Panc1 (cell line): Measurements from ENCODE around the gene TRAM2. TPM values are rescaled to one million over a fixed set of nuclear protein-coding genes. Genes with fewer than 3 reads are reported as not detected.

Experiments
- ATAC-seq: fragments of 200-7000 bp; cut with Tn5 transposase; 2 replicates; pipeline ENCODE4 v1.9.1; 2020; ENCODE audit warnings: mild to moderate bottlenecking, moderate library complexity
- BruUV-seq: library from RNA; stranded (reverse); fragments of 400-500 nt; replicated peaks from 2 replicates; lab custom pipeline; 2021; lab: Mats Ljungman, UMichigan
- CTCF ChIA-PET: fragments of 300-600 bp; sonication (Branson Sonifier 250); formaldehyde crosslinking; loops from one replicate; lab custom pipeline; 2022; ENCODE audit warnings: antibody characterized with exemption; lab: Charles Lee
- POLR2A ChIA-PET: fragments of 300-600 bp; sonication (Branson Sonifier 250); formaldehyde crosslinking; loops from one replicate; lab custom pipeline; 2022; ENCODE audit warnings: antibody characterized with exemption; lab: Charles Lee
- DNase-seq: peaks from one replicate; pipeline ENCODE4 v3.0.0-alpha.2; 2010; ENCODE audit warnings: low read depth, low spot score
- H3K27ac ChIP-seq: 2 replicates; pipeline ENCODE4 v1.5.1; 2011; ENCODE audit warnings: mild to moderate bottlenecking, low read length, inconsistent platforms
- H3K27me3 ChIP-seq: fragments of 200-500 bp; sonication (Bioruptor generic); 2 replicates; pipeline ENCODE4 v1.6.0; 2014; ENCODE audit warnings: low read length, inconsistent platforms; ENCODE audit not compliant: control insufficient read depth, insufficient read depth
- H3K36me3 ChIP-seq: fragments of 200-500 bp; sonication (Bioruptor generic); 2 replicates; pipeline ENCODE4 v1.5.1; 2014; ENCODE audit warnings: inconsistent platforms, mild to moderate bottlenecking, low read length, moderate library complexity; ENCODE audit not compliant: control insufficient read depth, insufficient read depth
- H3K4me1 ChIP-seq: 2 replicates; pipeline ENCODE4 v1.5.1; 2011; ENCODE audit warnings: inconsistent platforms, mild to moderate bottlenecking, low read length, moderate library complexity; ENCODE audit not compliant: control insufficient read depth, insufficient read depth
- H3K4me3 ChIP-seq, 2 experiments: 2 replicates each; pipeline ENCODE4 v1.5.1; 2011 to 2012; ENCODE audit warnings: low read depth in 2 of 2, low read length in 2 of 2, mild to moderate bottlenecking in 2 of 2, inconsistent platforms in 1 of 2, moderate library complexity in 1 of 2
- H3K9me3 ChIP-seq: fragments of 200-500 bp; sonication (Bioruptor generic); 2 replicates; pipeline ENCODE4 v1.5.1; 2014; ENCODE audit warnings: low read depth, mild to moderate bottlenecking, inconsistent platforms, low read length, moderate library complexity; ENCODE audit not compliant: control insufficient read depth, insufficient read depth
- CTCF ChIP-seq: fragments of 450-650 bp; IDR thresholded peaks from 2 replicates; pipeline ENCODE4 v1.5.1; 2017; ENCODE audit warnings: mild to moderate bottlenecking
- POLR2AphosphoS5 ChIP-seq: IDR thresholded peaks from 2 replicates; pipeline ENCODE4 v1.6.1; 2012; ENCODE audit warnings: mild to moderate bottlenecking, low read depth, low read length, moderate library complexity
- REST ChIP-seq, 2 experiments: IDR thresholded peaks; 2 replicates each; pipeline ENCODE4 v1.6.1; 2011 to 2012; ENCODE audit warnings: low read depth in 2 of 2, control low read depth in 1 of 2, low read length in 1 of 2, mild to moderate bottlenecking in 1 of 2, moderate library complexity in 1 of 2; ENCODE audit not compliant: insufficient read depth in 1 of 2
- SIN3A ChIP-seq: IDR thresholded peaks from 2 replicates; pipeline ENCODE4 v1.6.1; 2012; ENCODE audit warnings: low read depth, mild to moderate bottlenecking, low read length, moderate library complexity, borderline replicate concordance; ENCODE audit not compliant: insufficient read depth
- TCF7L2 ChIP-seq: IDR thresholded peaks from 2 replicates; pipeline ENCODE4 v1.6.1; 2011; ENCODE audit warnings: mild to moderate bottlenecking, low read depth, low read length, inconsistent platforms
- in situ Hi-C: cut with HindIII; loops from 2 replicates; pipeline ENCODE4 v1.10.0; 2016; ENCODE audit warnings: low sequenced_read_pairs, low pct_unique_long_range_greater_than_20kb
- intact Hi-C: fragments of 100-400 bp; cut with micrococcal nuclease; formaldehyde crosslinking; loops from one replicate; pipeline ENCODE4 v1.10.0; 2022; ENCODE audit not compliant: unreplicated experiment
- total RNA-seq: library from RNA; stranded (reverse); gene quantifications from one replicate; pipeline ENCODE4 v1.2.1, GENCODE V29; 2021; ENCODE audit not compliant: unreplicated experiment

The TRAM2 gene
- total RNA-seq, 1 experiment from 2014 or later: 56.7 TPM

GRCh38 chr6:52564856-52565255 lies 12.0 kb downstream of the TRAM2 start:
- ATAC-seq (no peak), DNase-seq (no peak)
- in situ Hi-C loops (no loop called here), intact Hi-C loops (no loop called here)
- Histone ChIP-seq H3K4me3 (no peak overlapping the region), H3K4me1 (peaks cover 20% of the 10 kb centered on the region; the same call in 1 of the 2 replicates), H3K9me3 (no peaks in the 10 kb centered on the region), H3K36me3 (no peaks in the 10 kb centered on the region), H3K27me3 (no peaks in the 10 kb centered on the region), H3K27ac (no peak overlapping the region)
- ChIA-PET CTCF (no interaction called here), POLR2A (no interaction called here)
- no TSS peak for BruUV-seq
- TF ChIP-seq TCF7L2 (no peak), POLR2AphosphoS5 (no peak), CTCF (no peak), SIN3A (no peak), REST (IDR thresholded peaks at IDR 0.05; ENCODE audit: insufficient read depth in 1 of 2, low read depth in 2 of 2, low read length in 1 of 2) (no peak)

- Histone ChIP-seq H3K27me3 (no peaks in the 10 kb centered on the region), H3K27ac (no peak overlapping the region), H3K9me3 (no peaks in the 10 kb centered on the region), H3K4me3 (no peak overlapping the region), H3K36me3 (no peaks in the 10 kb centered on the region), H3K4me1 (peaks cover 23% of the 10 kb centered on the region)
- no TSS peak for BruUV-seq
- no peak for TF ChIP-seq POLR2AphosphoS5
- no peak for TF ChIP-seq CTCF
- TF ChIP-seq REST (IDR thresholded peaks at IDR 0.05; ENCODE audit: insufficient read depth in 1 of 2, low read depth in 2 of 2, low read length in 1 of 2): no peak
- TF ChIP-seq TCF7L2: no peak
- TF ChIP-seq SIN3A: no peak
- DNase-seq (no peak), ATAC-seq (no peak)
- in situ Hi-C loops: no loop called here
- intact Hi-C loops: no loop called here
- ChIA-PET CTCF (no interaction called here), POLR2A (no interaction called here)
These were observed 13.9 kb downstream of the TRAM2 start for GRCh38 chr6:52562911-52563310.
